Fibroblast of the conjunctiva (primary cell): Measurements from ENCODE around the gene GNG11.
"Not testable (repeated sequence)": the region's sequence is repeated elsewhere in the genome, so short reads cannot be mapped to it uniquely, and the experiment has no call there.

Source experiments
- DNase-seq: peaks from one replicate; pipeline ENCODE4 v3.0.0-alpha.2; 2010; ENCODE audit warnings: low read depth

The GNG11 gene

GRCh38 chr7:93911661-93912060 lies 9.9 kb upstream of the GNG11 start:
- DNase-seq, result not testable (repeated sequence)

- no peak for DNase-seq
Measured at GRCh38 chr7:93913197-93913596, 8.3 kb upstream of the GNG11 start.

DNA sequence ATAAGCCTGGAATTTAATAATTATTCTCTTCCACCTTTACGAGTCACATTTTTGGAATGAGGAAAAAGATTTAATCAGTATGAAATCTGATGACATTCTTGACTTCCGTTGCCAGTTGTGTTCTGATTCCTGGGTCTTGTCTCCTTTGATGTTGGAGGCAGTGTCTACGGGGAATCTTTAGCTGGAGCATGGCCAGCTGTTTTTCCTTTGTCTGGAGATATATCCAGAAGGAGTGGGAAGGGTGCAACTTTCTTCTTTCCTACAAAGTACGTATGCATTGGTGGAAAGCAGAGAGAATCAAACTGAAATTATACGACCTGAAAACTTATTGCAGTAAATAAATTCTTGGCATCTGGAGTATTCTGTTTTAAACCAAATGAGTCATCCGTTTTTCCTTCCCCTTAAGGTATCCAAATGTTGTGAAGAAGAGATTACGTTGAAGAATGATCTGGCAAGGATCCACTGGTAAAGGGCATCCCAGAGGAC lies 6.9 kb upstream of the GNG11 start:
- no peak for DNase-seq

DNA sequence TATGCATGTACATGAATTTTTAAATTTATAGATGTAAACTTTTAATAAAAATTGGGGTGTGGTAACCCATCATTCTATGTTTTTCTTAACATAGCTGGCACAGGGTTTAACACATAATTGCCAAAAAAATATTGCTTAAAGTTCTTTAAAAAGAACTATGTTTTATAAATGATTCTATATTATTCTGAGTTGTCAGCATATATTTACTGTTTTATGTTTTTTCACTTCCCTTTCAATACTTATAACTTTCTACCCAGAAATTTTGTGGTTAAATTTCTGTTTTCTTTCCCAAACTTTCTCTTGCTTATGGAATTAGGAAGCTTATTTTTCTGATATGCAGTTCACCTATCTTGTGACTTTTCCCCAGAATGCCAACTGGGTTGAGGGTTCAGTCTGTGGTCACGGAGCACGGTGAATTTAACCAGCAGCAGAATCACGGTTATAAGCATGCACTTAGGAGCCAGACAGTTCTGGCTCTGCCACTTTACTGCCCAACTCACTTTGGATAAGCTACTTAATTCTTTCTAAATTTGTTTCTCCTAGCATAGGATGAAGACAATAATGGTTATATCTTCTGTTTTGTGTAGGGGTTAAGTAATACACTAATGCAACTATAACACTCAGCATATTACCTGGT lies 6.2 kb upstream of the GNG11 start:
- DNase-seq, result not testable (repeated sequence)

- DNase-seq, result not testable (repeated sequence)
Measured at GRCh38 chr7:93915888-93916287, 5.6 kb upstream of the GNG11 start.

GRCh38 chr7:93916315-93916714 lies 5.2 kb upstream of the GNG11 start:
- DNase-seq, result not testable (repeated sequence)

GRCh38 chr7:93920496-93921182 lies 896 bp upstream of the GNG11 start:
- DNase-seq, result no peak

GRCh38 chr7:93921186-93921585 lies 349 bp upstream of the GNG11 start:
- DNase-seq, result no peak

GRCh38 chr7:93923296-93923695 lies 1.8 kb downstream of the GNG11 start:
- no peak for DNase-seq

DNA sequence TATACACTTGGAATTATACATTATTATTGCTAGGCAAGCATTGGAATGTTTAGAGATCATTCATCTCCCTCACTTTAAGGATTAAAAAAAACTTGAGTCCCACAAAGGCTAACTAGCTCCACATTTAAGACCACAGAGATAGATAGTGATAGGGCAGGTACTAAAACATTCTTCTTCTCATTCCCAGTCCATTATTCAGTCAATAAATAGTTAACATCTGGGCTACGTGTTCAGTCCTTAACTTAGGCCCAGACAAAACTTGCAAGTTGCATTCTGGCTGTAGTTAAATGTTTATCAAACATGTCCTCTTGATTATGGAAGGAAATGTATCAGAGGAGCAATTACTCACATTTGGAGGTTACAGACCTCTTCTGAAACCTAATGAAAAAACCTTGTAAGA lies 2.4 kb downstream of the GNG11 start:
- no peak for DNase-seq

GRCh38 chr7:93926800-93927199 lies 5.3 kb downstream of the GNG11 start:
- no peak for DNase-seq

DNA sequence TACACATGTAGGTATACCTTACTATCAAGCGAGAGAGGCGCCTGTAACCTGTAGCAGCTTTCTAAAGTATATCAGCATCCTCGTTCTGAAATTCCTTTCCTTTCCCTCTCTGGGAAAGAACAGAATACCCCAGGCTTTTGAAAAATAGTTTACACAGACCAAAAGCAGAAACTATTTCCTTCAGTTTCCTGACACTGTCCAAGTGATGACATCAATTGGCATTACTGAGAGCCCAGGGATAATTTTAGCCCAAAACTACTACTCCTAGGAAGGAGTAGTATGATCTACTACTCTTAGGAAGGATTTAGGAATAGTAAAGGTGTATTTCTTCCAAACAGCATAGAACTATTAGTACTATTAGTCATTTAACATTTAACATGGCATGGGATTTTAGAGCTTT lies 6.0 kb downstream of the GNG11 start:
- no peak for DNase-seq

GRCh38 chr7:93931655-93932054 lies 10.1 kb downstream of the GNG11 start:
- DNase-seq, result no peak

DNA sequence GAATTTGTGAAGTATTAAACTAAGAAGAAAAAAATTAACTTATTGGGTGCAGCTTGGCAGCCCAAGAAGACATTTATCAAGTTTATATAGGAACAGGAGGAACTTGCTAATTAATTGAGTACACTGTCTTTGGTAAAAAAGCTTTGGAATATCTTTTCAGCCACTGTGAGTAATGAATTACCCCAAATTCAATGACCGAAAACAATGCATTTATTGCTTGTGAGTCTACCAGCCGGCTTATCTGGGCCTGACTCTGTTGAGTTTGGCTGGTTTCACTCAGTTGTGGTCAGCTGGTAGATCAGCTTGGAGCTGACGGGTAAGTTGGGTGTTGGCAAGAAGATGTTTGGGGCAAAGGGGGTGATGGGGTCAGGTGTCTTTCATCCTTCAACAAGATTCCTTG lies 11.6 kb downstream of the GNG11 start:
- no peak for DNase-seq

DNA sequence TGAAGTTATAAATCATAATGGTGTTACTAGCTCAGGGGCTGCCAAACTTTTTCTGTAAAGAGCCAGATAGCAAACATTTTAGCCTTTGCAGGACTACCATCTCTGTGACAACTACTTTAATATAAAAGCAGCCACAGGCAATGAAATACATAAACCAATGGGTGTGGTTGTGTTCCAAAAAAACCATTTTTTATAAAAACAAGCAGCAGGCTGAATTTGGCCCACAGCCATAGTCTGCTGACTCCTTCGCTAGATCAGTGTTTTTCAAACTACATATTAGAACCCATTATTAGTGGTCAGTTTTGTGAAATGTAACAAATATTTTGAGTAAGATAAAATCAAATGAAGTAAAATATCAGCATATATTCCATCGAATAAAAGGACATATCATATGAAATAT lies 13.6 kb downstream of the GNG11 start:
- DNase-seq, result no peak

DNA sequence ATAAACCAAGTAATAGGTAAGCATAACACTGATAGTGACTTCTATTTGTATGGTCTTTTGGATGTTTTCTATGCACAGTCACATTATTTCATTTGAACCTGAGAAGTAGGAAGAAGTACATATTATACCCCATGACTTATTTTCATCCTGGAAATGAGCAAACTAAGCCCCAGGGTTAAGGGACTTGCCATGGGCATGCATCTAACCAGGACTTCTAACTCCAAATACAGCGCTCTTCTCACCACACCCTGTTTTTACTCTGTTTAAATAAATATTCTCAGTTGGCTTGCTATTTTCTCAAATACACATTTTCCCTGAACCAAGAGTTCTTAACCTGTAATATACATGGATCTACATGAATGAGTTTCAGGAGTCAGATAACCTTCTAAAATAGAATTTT lies 16.3 kb downstream of the GNG11 start:
- no peak for DNase-seq

DNA sequence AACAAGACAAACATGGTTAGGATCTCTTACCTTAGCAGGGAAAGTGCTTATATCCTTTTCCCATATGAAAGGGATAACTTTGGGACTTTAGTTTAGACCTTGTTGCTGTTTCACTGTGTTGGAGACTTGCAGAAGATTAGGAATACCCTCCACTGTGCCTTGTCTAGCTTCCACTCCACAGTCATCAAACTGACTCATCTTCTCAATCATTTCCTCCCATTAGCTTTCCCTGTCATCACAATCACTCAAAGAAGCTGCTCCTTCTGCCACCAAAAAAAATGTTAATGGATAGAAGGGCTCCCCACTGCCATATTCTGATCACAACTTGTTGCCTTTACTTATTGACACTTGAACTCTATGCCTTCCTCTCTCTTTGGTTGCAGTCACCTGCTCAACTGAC lies 16.8 kb downstream of the GNG11 start:
- DNase-seq, result no peak

GRCh38 chr7:93941945-93942344 lies 20.4 kb downstream of the GNG11 start:
- no peak for DNase-seq

DNA sequence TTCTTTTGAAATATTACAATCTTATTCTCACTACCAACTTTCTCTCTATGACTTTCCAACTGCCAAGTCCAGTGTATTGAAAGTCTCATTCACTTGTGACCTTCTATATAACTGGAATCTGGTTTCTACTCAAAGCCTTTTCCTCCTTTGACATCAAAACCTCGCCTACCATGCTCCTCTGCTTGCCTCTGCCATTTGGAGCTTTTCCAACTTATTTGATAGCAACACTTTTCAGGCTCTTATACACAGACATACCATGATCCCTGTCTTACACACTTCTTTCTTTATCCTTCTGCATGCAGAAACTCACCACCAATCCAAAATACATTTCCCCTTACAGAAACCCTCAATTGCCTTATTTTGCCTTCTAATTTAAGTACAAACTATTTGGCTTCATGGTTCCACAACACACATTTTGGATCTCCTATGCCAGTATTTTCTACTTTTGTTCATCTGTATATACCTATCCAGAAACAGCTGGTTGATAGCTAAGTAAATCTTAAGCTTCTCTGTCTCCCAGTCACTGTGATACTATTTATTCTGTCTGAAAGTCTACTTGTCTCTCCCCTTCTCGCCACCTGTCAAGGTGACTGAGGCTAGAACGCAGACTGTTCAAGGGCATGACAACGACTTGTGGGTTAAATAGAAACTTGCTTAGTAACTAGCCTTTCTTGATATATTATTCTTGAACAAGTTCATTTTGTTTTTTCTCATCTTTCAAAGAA lies 22.4 kb downstream of the GNG11 start:
- DNase-seq, result no peak

- no peak for DNase-seq
Measured at GRCh38 chr7:93944673-93945072, 23.1 kb downstream of the GNG11 start.

GRCh38 chr7:93945083-93945482 lies 23.5 kb downstream of the GNG11 start:
- no peak for DNase-seq

- no peak for DNase-seq
Measured at GRCh38 chr7:93945756-93946535, 24.4 kb downstream of the GNG11 start.
